ENCODE measurements around the gene CCDC142. TPM values are rescaled to one million over a fixed set of nuclear protein-coding genes. Genes with fewer than 3 reads are reported as not detected.
A peak's percentile ranks its signal among the peaks of the same experiment; 100 is the strongest.

The CCDC142 gene
- total and polyA plus RNA-seq, 2 experiments from 2014 or later, result 5.1 to 12.3 TPM

- no peak for TF ChIP-seq REST (IDR thresholded peaks at IDR 0.05; ENCODE audit: unreplicated experiment)
- TF ChIP-seq ZNF331 (CRISPR knock-in tag; IDR thresholded peaks at IDR 0.05; ENCODE audit: low read depth), result no peak
- no peak for TF ChIP-seq EZH2 (IDR thresholded peaks at IDR 0.05; ENCODE audit: low read depth, unreplicated experiment)
- TF ChIP-seq EZH2phosphoT487 (IDR thresholded peaks at IDR 0.05; ENCODE audit: unreplicated experiment), result no peak
- no peak for TF ChIP-seq JUNB (IDR thresholded peaks at IDR 0.05; ENCODE audit: unreplicated experiment)
- TF ChIP-seq POLR2AphosphoS5 (IDR thresholded peaks at IDR 0.05; ENCODE audit: low read depth), result no peak
- no peak for TF ChIP-seq STAT1 (IDR thresholded peaks at IDR 0.05; ENCODE audit: unreplicated experiment)
- no peak for TF ChIP-seq ZNF114 (CRISPR knock-in tag; IDR thresholded peaks at IDR 0.05)
- TF ChIP-seq, protein P1, sequence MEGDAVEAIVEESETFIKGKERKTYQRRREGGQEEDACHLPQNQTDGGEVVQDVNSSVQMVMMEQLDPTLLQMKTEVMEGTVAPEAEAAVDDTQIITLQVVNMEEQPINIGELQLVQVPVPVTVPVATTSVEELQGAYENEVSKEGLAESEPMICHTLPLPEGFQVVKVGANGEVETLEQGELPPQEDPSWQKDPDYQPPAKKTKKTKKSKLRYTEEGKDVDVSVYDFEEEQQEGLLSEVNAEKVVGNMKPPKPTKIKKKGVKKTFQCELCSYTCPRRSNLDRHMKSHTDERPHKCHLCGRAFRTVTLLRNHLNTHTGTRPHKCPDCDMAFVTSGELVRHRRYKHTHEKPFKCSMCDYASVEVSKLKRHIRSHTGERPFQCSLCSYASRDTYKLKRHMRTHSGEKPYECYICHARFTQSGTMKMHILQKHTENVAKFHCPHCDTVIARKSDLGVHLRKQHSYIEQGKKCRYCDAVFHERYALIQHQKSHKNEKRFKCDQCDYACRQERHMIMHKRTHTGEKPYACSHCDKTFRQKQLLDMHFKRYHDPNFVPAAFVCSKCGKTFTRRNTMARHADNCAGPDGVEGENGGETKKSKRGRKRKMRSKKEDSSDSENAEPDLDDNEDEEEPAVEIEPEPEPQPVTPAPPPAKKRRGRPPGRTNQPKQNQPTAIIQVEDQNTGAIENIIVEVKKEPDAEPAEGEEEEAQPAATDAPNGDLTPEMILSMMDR (conservative IDR thresholded peaks at IDR 0.05; ENCODE audit: low read depth in 2 of 2), result no peak
- no peak for TF ChIP-seq ETS1 (IDR thresholded peaks at IDR 0.05)
Measured at GRCh38 chr2:74439803-74440377, 42.9 kb downstream of the CCDC142 start (continued).

DNA sequence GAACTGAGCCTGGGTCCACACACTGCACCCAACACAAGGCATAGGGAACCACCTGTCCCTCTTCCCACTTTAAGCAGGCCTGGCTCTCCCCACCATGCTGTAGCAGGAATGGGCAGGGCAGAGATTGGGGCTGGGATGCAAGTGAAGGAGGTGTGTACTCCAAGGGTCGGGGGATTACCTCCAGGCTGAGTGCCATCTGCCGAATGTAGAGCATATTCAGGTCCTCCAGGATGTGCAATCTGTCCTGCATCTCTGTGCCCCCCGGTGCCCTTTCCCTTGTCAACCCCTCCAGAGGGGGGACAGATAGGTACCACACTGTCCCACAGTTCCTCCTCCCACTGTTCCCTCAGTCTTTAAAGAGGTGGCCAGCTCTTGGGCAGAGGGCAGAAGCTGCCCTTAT is 43.4 kb downstream of the CCDC142 start:
- peak overlapping the region; percentile 98 for H3K4me3 Mint-ChIP-seq
- H3K36me3 Mint-ChIP-seq (ENCODE audit: low read depth), result peaks cover 22% of the 10 kb centered on the region
- H3K27me3 Mint-ChIP-seq (ENCODE audit: insufficient read depth, low read depth, poor library complexity), result peaks cover 23% of the 10 kb centered on the region
- H3K4me2 ChIP-seq, result peak overlapping the region; percentile 97
- no peak overlapping the region for H3K27ac Mint-ChIP-seq
- H3K4me3 ChIP-seq, result peak overlapping the region; percentile 96
- no peaks in the 10 kb centered on the region for H3K36me3 ChIP-seq (ENCODE audit: insufficient read depth)
- peaks cover 35% of the 10 kb centered on the region for H3K4me1 ChIP-seq (ENCODE audit: insufficient read depth)
- H3K27ac ChIP-seq (ENCODE audit: low read depth), result no peak overlapping the region
- H2AFZ ChIP-seq, result no peak overlapping the region
- peaks cover 34% of the 10 kb centered on the region for H4K20me1 ChIP-seq (replicated peaks; ENCODE audit: insufficient read depth)
- peaks cover 40% of the 10 kb centered on the region for H3K4me1 Mint-ChIP-seq
- ATAC-seq, result no peak
- H3K9me2 ChIP-seq (ENCODE audit: insufficient read depth), result no peaks in the 10 kb centered on the region
- TF ChIP-seq STAT1 (IDR thresholded peaks at IDR 0.05; ENCODE audit: unreplicated experiment), result no peak
- peaks cover 18% of the 10 kb centered on the region for H3F3A ChIP-seq (replicated peaks; ENCODE audit: low read depth)
- no peaks in the 10 kb centered on the region for H3K9me3 Mint-ChIP-seq
- DNase-seq (ENCODE audit: low spot score), result no peak
- H3K79me2 ChIP-seq (replicated peaks; ENCODE audit: insufficient read depth), result peaks cover 52% of the 10 kb centered on the region
- no peaks in the 10 kb centered on the region for H3K27me3 ChIP-seq (ENCODE audit: insufficient read depth)

Measured in GM23338 (cell line).